WERI-Rb-1 (cell line): Measurements from ENCODE around the gene TBC1D10A.

ENCODE experiments used
- DNase-seq: peaks from one replicate; pipeline ENCODE4 v3.0.0-alpha.2; 2020
- H3K27ac ChIP-seq: fragments of 250-450 bp; sonication (Bioruptor Pico); 2 replicates; pipeline ENCODE4 v1.5.1; 2020; ENCODE audit warnings: mild to moderate bottlenecking, moderate library complexity
- H3K27me3 ChIP-seq: fragments of 250-450 bp; sonication (Bioruptor Pico); 2 replicates; pipeline ENCODE4 v1.5.1; 2021; ENCODE audit warnings: mild to moderate bottlenecking, low read depth, moderate library complexity; ENCODE audit not compliant: insufficient read depth, severe bottlenecking
- H3K36me3 ChIP-seq: fragments of 250-450 bp; sonication (Bioruptor Pico); 2 replicates; pipeline ENCODE4 v1.5.1; 2020; ENCODE audit warnings: mild to moderate bottlenecking, moderate library complexity
- H3K4me3 ChIP-seq: 2 replicates; pipeline ENCODE4 v1.5.1; 2011; ENCODE audit warnings: low read depth, mild to moderate bottlenecking, control low read depth, low read length
- H3K9me3 ChIP-seq: fragments of 250-450 bp; sonication (Bioruptor Pico); 2 replicates; pipeline ENCODE4 v1.5.1; 2021; ENCODE audit warnings: mild to moderate bottlenecking, moderate library complexity; ENCODE audit not compliant: severe bottlenecking
- CTCF ChIP-seq: IDR thresholded peaks from 2 replicates; pipeline ENCODE4 v1.5.1; 2011; ENCODE audit warnings: low read depth, mild to moderate bottlenecking, control low read depth, inconsistent platforms, low read length

TBC1D10A gene

GRCh38 chr22:30248484-30248883 lies 78.3 kb downstream of the TBC1D10A start:
- no peaks in the 10 kb centered on the region for H3K27me3 ChIP-seq
- DNase-seq: no peak
- no peaks in the 10 kb centered on the region for H3K9me3 ChIP-seq
- no peak for TF ChIP-seq CTCF
- H3K36me3 ChIP-seq: peaks cover 3% of the 10 kb centered on the region; the same call in 1 of the 2 replicates
- H3K27ac ChIP-seq: no peak overlapping the region
- no peak overlapping the region for H3K4me3 ChIP-seq

GRCh38 chr22:30247974-30248373 lies 78.8 kb downstream of the TBC1D10A start:
- H3K27me3 ChIP-seq: no peaks in the 10 kb centered on the region
- no peaks in the 10 kb centered on the region for H3K9me3 ChIP-seq
- no peak for TF ChIP-seq CTCF
- peaks cover 8% of the 10 kb centered on the region; the same call in 1 of the 2 replicates for H3K36me3 ChIP-seq
- DNase-seq: no peak
- no peak overlapping the region for H3K4me3 ChIP-seq
- H3K27ac ChIP-seq: no peak overlapping the region

GRCh38 chr22:30247561-30247960 lies 79.2 kb downstream of the TBC1D10A start:
- Histone ChIP-seq H3K36me3 (peaks cover 8% of the 10 kb centered on the region; the same call in 1 of the 2 replicates), H3K27me3 (no peaks in the 10 kb centered on the region), H3K27ac (no peak overlapping the region), H3K4me3 (no peak overlapping the region), H3K9me3 (no peaks in the 10 kb centered on the region)
- DNase-seq: no peak
- no peak for TF ChIP-seq CTCF

- H3K4me3 ChIP-seq: peak overlapping the region; percentile 70
- no peak for DNase-seq
- H3K9me3 ChIP-seq: no peaks in the 10 kb centered on the region
- TF ChIP-seq CTCF: 0 out of 2 replicates have a peak, but pooled peaks have one; percentile 7
- H3K27ac ChIP-seq: no peak overlapping the region; the same call in 1 of the 2 replicates
- peaks cover 8% of the 10 kb centered on the region; the same call in 1 of the 2 replicates for H3K36me3 ChIP-seq
- H3K27me3 ChIP-seq: no peaks in the 10 kb centered on the region
Observed at GRCh38 chr22:30246814-30247376, 79.8 kb downstream of the TBC1D10A start.

- Histone ChIP-seq H3K4me3 (peak within 1 kb of the TSS; percentile 70), H3K27ac (peak within 1 kb of the TSS; percentile 60)
- DNase-seq: peak; percentile 57
Observed at GRCh38 chr22:30245985-30246813, 80.5 kb downstream of the TBC1D10A start, which contains the start of gene LIF. TSS of gene LIF (minus strand) at chr22:30246759. CDS start at chr22:30246695, 64 bp downstream.

More at GRCh38 chr22:30245985-30246813, 80.5 kb downstream of the TBC1D10A start, which contains the start of gene LIF:
- H3K36me3 ChIP-seq: peaks cover 8% of the 10 kb centered on the region; the same call in 1 of the 2 replicates
- H3K27me3 ChIP-seq: no peaks in the 10 kb centered on the region
- H3K9me3 ChIP-seq: no peaks in the 10 kb centered on the region
- TF ChIP-seq CTCF: 0 out of 2 replicates have a peak, but pooled peaks have one; percentile 36
